CD4-positive, alpha-beta T cell treated with Interferon alpha-2 for 1 hour (primary cell): ENCODE measurements around the gene EDC3.
A peak's percentile ranks its signal among the peaks of the same experiment; 100 is the strongest.
"Not testable (repeated sequence)": the region's sequence is repeated elsewhere in the genome, so short reads cannot be mapped to it uniquely, and the experiment has no call there.

ENCODE experiments used
- DNase-seq, 2 donors: peaks; one replicate each; pipeline ENCODE4 v3.0.0-alpha.2; 2020 to 2022

The EDC3 gene

GRCh38 chr15:74695597-74696397 lies at the start of gene EDC3:
Gene EDC3, minus strand, starts transcription at chr15:74696024. Its CDS starts 20,900 bp downstream, at chr15:74675124.
- peak; percentile 84 to 87 for DNase-seq

GRCh38 chr15:74742422-74742821 lies 46.6 kb upstream of the EDC3 start:
- no peak for DNase-seq

GRCh38 chr15:74738239-74738638 lies 42.4 kb upstream of the EDC3 start:
- not testable (repeated sequence) for DNase-seq

- DNase-seq, result no peak
Measured at GRCh38 chr15:74735305-74735704, 39.5 kb upstream of the EDC3 start.

- no peak for DNase-seq
Measured at GRCh38 chr15:74733269-74733668, 37.4 kb upstream of the EDC3 start.

- DNase-seq, result no peak
Measured at GRCh38 chr15:74732846-74733245, 37.0 kb upstream of the EDC3 start.

GRCh38 chr15:74730619-74731316 lies 34.9 kb upstream of the EDC3 start:
- DNase-seq, result no peak

GRCh38 chr15:74729372-74729771 lies 33.5 kb upstream of the EDC3 start:
- DNase-seq, result not testable (repeated sequence)

GRCh38 chr15:74728699-74729098 lies 32.9 kb upstream of the EDC3 start:
- not testable (repeated sequence) for DNase-seq

GRCh38 chr15:74727727-74728126 lies 31.9 kb upstream of the EDC3 start:
- no peak for DNase-seq

GRCh38 chr15:74726774-74727164 lies 30.9 kb upstream of the EDC3 start:
- no peak for DNase-seq

- peak in 1 of 2 donors; percentile 36 for DNase-seq
Measured at GRCh38 chr15:74725845-74726773, 30.3 kb upstream of the EDC3 start.

- DNase-seq, result peak in 1 of 2 donors; percentile 25
Measured at GRCh38 chr15:74725225-74725774, 29.5 kb upstream of the EDC3 start, which contains the start of gene CYP1A1. Gene CYP1A1, minus strand, starts transcription at chr15:74725528. Its CDS starts 2,431 bp downstream, at chr15:74723097.

GRCh38 chr15:74724570-74725224 lies 28.9 kb upstream of the EDC3 start:
- no peak for DNase-seq

- DNase-seq, result peak in 1 of 2 donors; percentile 38
Measured at GRCh38 chr15:74723754-74724334, 28.0 kb upstream of the EDC3 start.

GRCh38 chr15:74723187-74723586 lies 27.4 kb upstream of the EDC3 start:
- DNase-seq, result no peak

GRCh38 chr15:74722591-74722990 lies 26.8 kb upstream of the EDC3 start:
- no peak for DNase-seq

GRCh38 chr15:74716651-74717050 lies 20.8 kb upstream of the EDC3 start:
- no peak for DNase-seq

GRCh38 chr15:74712311-74712710 lies 16.5 kb upstream of the EDC3 start:
- DNase-seq, result no peak

- no peak for DNase-seq
Measured at GRCh38 chr15:74710319-74711094, 14.7 kb upstream of the EDC3 start.

GRCh38 chr15:74709892-74710291 lies 14.1 kb upstream of the EDC3 start:
- no peak for DNase-seq
